RWPE1 (cell line): ENCODE measurements around the gene REV3L.

Experiments
- CTCF ChIA-PET: fragments of 350-600 bp; sonication (Branson Sonifier 250); formaldehyde crosslinking; extraction: SDS; loops from one replicate; lab custom pipeline; 2021; lab: Yijun Ruan, JAX
- POLR2A ChIA-PET: fragments of 400-600 bp; formaldehyde crosslinking; extraction: SDS; loops from one replicate; lab custom pipeline; 2020; ENCODE audit warnings: antibody characterized with exemption; ENCODE audit not compliant: low non-redundant PET; lab: Yijun Ruan, JAX
- DNase-seq: peaks from one replicate; pipeline ENCODE4 v3.0.0; 2012; ENCODE audit warnings: low spot score
- H3K27ac ChIP-seq: fragments of 450-650 bp; 2 replicates; pipeline ENCODE4 v1.5.1; 2017
- TF ChIP-seq, protein P1 (sequence below): fragments of 450-650 bp; conservative IDR thresholded peaks from 2 replicates; pipeline ENCODE4 v1.5.1; 2017; ENCODE audit warnings: low read depth, mild to moderate bottlenecking

The REV3L gene

DNA sequence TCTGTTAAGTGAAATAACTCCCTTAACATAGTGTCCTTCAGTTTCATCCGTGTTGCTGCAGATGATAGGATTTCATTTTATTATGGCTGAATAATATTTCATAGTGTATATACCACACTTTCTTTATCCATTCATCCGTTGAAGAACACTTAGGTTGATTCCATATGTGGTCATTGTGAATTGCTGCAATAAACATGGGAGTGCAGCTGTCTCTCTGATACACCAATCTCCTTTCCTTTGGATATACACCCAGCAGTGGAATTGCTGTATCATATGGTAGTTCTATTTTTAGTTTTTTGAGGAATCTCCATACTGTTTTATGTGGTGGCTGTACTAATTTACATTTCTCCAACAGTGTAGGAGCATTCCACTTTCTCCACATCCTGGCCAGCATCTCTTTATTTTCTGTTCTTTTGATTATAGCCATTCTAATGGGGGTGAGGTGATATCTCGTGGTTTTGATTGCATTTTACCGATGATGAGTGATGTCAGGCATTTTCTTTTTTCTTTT lies 202.5 kb downstream of the REV3L start:
- CTCF ChIA-PET = no interaction called here
- no peak overlapping the region for H3K27ac ChIP-seq
- TF ChIP-seq, protein P1, sequence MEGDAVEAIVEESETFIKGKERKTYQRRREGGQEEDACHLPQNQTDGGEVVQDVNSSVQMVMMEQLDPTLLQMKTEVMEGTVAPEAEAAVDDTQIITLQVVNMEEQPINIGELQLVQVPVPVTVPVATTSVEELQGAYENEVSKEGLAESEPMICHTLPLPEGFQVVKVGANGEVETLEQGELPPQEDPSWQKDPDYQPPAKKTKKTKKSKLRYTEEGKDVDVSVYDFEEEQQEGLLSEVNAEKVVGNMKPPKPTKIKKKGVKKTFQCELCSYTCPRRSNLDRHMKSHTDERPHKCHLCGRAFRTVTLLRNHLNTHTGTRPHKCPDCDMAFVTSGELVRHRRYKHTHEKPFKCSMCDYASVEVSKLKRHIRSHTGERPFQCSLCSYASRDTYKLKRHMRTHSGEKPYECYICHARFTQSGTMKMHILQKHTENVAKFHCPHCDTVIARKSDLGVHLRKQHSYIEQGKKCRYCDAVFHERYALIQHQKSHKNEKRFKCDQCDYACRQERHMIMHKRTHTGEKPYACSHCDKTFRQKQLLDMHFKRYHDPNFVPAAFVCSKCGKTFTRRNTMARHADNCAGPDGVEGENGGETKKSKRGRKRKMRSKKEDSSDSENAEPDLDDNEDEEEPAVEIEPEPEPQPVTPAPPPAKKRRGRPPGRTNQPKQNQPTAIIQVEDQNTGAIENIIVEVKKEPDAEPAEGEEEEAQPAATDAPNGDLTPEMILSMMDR = no peak
- no peak for DNase-seq
- POLR2A ChIA-PET = no interaction called here

DNA sequence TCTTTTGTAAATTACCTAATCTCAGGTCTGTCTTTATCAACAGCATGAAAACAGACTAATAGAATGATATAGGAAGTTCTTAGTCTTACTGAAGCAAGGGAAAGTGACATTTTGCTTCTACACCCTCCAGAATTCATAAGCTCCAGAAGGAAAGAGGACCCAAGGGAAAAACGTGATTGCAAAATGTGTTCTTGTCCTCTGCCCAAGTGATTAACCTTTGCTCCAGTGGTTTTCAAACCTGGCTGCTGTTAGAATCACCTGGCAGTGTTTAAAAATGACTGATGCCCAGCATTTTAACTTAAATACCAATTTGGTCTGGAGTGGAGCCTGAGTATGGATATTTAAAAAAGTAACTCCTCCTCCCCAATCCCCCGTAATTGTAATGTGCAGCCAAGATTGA lies 204.3 kb downstream of the REV3L start:
- H3K27ac ChIP-seq = no peak overlapping the region
- DNase-seq = no peak
- CTCF ChIA-PET = no interaction called here
- POLR2A ChIA-PET = no interaction called here
- TF ChIP-seq, protein P1 = no peak

DNA sequence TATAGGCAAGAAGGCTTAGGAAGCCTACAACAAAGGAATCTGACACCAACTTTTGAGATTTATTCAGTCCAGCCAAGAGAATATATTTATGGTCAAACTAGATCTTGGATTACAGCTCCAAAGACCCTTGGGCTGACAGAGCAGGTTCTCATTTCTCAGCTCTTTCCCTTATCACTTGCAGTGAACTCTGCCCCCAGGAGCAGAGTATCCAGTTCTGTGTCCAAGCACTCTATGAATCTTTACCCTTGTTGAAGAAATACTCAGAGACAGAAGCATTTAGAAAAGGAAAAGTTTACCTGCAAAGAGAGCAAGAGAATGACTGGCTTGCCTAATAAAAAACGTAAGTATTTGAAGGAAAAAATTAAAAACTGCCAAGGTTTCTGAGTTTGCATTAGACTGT lies 205.2 kb downstream of the REV3L start:
- ChIA-PET CTCF (interaction anchor here (0.6 to 0.9 kb wide), 3 partner anchors 19 to 861 kb away, joined by 3 to 5 read pairs (median 3); no protein-coding TSS in a partner anchor), POLR2A (no interaction called here)
- no peak for DNase-seq
- H3K27ac ChIP-seq = no peak overlapping the region
- TF ChIP-seq, protein P1 = no peak

DNA sequence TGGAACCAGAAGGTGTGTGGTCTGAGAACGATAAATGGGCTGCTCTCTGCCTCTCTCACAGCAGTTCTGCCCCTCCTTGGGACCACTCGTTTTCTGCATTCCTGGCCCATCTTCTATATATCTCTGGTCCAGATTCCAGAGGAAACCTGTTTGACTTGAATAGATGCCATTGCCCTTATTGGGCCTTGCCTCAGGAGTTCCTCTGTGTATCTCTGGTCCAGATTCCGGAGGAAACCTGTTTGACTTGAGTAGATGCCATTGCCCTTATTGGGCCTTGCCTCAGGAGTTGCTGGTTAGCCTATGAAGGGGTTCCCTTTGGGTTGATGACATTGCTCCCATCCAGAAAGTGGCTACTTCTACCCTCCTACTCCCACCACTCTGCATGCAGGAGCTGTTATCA lies 206.3 kb downstream of the REV3L start:
- ChIA-PET CTCF (interaction anchor here (0.6 to 0.9 kb wide), 2 partner anchors 18 to 774 kb away, joined by 3 to 4 read pairs; no protein-coding TSS in a partner anchor), POLR2A (no interaction called here)
- H3K27ac ChIP-seq = no peak overlapping the region
- DNase-seq = no peak
- TF ChIP-seq, protein P1 = no peak

DNA sequence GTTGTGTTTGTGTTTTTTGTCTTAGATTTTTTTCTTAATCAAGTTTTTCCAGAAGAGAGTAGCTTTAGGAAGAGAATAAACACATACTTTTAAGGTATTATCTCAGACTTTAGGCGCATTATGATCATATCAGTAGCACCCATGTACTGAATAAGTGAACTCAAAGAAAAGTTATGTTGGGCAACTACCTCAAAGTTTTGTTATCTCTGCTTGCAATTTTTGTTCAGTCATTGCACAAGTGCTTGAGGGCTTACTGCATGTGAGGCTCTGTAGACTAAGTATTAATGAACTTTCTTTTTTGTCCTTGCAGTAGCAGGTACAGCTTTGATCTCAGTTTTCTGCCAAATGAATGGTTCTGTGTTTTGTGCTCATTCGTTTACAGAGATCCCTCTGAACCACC lies 206.7 kb downstream of the REV3L start:
- H3K27ac ChIP-seq = no peak overlapping the region
- ChIA-PET CTCF (interaction anchor here (0.6 kb wide), 2 partner anchors 48 to 773 kb away, joined by 4 read pairs; no protein-coding TSS in a partner anchor), POLR2A (no interaction called here)
- TF ChIP-seq, protein P1 = no peak
- no peak for DNase-seq

DNA sequence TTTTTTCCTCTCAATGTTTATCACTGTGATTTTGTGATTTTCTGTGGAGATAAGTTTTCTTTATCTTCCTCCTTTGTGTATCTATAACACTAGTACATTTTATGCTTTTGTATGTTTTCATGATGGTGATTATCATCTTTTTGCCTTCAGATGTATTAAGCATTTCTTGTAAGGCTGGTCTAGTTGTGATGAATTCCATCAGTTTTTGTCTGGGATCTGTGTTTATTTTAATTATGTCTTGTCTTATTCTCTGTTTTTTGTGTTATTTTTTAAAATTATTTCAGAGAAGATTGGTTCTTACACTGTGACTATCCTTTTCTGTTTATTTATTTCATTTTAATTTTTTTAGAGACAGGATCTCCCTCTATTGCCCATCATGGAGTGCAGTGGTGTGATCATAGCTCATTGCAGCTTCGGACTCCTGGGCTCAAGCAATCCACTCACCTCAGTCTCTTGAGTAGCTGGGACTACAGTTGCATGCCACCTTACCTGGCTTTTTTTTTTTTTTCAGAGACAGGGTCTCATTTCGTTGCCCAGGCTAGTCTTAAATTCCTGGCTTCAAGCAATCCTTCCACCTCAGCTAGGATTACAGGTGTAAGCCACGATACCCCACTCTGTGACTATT lies 208.3 kb downstream of the REV3L start:
- TF ChIP-seq, protein P1 = no peak
- ChIA-PET POLR2A (no interaction called here), CTCF (no interaction called here)
- DNase-seq = no peak
- no peak overlapping the region for H3K27ac ChIP-seq
